ENCODE measurements around the gene RPH3AL. TPM values are rescaled to one million over a fixed set of nuclear protein-coding genes. Genes with fewer than 3 reads are reported as not detected.
"Not testable (repeated sequence)": the region's sequence is repeated elsewhere in the genome, so short reads cannot be mapped to it uniquely, and the experiment has no call there.

RPH3AL gene
- total RNA-seq, 1 donor from 2014 or later: 22.3 TPM

DNA sequence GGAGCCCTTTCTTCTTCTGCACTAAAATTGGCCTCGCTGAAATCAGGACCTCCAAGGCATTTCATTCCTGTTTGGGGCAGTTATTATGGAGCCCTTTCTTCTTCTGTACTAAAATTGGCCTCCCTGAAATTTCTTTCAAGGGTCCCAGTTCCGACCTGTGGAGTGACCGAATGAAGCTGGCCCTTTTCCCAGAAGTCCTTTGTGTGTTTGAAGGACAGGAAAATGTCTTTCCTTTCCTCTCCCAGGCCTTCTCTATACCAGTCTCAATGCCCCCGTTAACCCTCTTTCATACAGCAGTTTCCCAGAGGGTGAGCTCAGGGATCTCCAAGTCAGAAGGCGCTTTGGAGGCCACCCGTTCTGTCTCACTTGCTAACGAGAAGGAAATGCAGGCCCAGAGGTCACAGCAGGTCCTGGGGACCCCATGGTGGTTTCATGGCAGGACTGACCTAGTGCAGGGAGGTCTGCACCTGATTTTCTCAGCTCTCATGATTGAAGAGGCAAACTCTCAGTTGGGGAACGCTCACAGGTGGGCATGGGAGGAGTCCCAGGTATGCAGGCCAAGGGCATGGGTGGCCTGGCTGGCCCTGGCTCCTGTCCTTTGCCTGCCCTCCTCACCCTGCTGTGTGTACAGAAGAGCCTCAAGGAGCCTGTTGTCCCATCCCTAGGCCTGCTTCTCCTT lies 134.0 kb downstream of the RPH3AL start:
- Mint-ChIP-seq H3K4me1 (ENCODE audit: low read depth, unreplicated experiment) (peaks cover 9% of the 10 kb centered on the region), H3K36me3 (ENCODE audit: unreplicated experiment) (no peaks in the 10 kb centered on the region), H3K27ac (ENCODE audit: unreplicated experiment) (no peak overlapping the region), H3K4me3 (ENCODE audit: unreplicated experiment) (no peak overlapping the region), H3K9me3 (ENCODE audit: unreplicated experiment) (peaks cover 7% of the 10 kb centered on the region), H3K27me3 (ENCODE audit: unreplicated experiment) (peaks cover 10% of the 10 kb centered on the region)
- TF ChIP-seq, protein P1, sequence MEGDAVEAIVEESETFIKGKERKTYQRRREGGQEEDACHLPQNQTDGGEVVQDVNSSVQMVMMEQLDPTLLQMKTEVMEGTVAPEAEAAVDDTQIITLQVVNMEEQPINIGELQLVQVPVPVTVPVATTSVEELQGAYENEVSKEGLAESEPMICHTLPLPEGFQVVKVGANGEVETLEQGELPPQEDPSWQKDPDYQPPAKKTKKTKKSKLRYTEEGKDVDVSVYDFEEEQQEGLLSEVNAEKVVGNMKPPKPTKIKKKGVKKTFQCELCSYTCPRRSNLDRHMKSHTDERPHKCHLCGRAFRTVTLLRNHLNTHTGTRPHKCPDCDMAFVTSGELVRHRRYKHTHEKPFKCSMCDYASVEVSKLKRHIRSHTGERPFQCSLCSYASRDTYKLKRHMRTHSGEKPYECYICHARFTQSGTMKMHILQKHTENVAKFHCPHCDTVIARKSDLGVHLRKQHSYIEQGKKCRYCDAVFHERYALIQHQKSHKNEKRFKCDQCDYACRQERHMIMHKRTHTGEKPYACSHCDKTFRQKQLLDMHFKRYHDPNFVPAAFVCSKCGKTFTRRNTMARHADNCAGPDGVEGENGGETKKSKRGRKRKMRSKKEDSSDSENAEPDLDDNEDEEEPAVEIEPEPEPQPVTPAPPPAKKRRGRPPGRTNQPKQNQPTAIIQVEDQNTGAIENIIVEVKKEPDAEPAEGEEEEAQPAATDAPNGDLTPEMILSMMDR (IDR thresholded peaks at IDR 0.05; ENCODE audit: partially characterized antibody, unreplicated experiment): no peak
- no peak for DNase-seq

DNA sequence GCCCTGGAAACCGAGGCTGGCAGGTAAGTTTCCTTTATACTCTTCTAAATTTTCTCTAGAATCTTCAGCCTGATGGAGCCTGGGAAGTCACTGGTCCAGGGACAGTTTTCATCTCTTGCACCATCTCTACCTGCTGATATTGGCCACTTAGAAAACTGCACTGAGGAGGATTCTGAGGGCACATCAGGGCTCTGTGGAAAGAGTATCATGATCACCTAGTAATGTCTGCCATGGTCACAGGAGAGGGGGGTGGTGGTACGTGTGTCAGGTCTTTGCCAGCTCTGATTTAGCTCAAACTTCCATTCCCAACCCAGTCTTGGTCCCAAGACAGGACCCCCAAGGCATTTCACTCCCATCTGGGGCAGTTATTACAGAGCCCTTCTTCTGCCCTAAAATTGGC lies 136.0 kb downstream of the RPH3AL start:
- peaks cover 6% of the 10 kb centered on the region for H3K36me3 Mint-ChIP-seq (ENCODE audit: unreplicated experiment)
- TF ChIP-seq, protein P1 (IDR thresholded peaks at IDR 0.05; ENCODE audit: partially characterized antibody, unreplicated experiment): no peak

DNA sequence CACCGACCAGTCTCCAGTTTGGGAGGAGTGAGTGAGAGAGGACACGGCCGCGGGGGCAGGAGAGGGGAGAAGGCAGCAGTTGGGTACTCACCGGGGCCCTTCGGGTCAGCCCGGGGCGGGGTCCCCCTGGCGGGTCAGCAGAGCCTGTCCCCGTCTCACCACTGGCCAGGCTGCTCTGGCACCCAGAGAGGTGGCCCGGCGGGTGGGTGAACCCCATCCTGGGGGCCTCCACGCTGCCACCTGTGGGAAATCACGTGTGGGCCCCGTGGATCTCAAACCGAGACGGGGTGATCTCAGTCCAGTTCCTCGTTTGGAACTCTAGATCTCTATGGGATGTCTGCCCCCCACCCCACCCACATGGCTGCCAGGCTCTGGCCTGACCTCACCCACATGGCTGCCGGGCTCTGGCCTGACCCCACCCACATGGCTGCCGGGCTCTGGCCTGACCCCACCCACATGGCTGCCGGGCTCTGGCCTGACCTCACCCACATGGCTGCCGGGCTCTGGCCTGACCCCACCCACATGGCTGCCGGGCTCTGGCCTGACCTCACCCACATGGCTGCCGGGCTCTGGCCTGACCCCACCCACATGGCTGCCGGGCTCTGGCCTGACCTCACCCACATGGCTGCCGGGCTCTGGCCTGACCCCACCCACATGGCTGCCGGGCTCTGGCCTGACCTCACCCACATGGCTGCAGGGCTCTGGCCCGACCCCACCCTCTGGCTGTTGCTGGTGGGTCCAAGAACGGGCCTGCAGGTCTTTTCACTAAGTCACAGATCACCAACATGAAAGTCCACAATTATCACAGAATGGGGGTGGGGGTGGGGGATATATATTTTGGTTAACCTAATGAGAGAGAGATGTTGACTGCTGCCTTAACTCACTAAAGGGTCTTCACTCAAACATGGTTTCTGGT lies 136.8 kb downstream of the RPH3AL start:
- Mint-ChIP-seq H3K27ac (ENCODE audit: unreplicated experiment) (peak overlapping the region; percentile 68), H3K4me3 (ENCODE audit: unreplicated experiment) (peak overlapping the region; percentile 82)
- not testable (repeated sequence) for H3K9me3 Mint-ChIP-seq (ENCODE audit: unreplicated experiment); H3K27me3 Mint-ChIP-seq (ENCODE audit: unreplicated experiment); H3K36me3 Mint-ChIP-seq (ENCODE audit: unreplicated experiment); H3K4me1 Mint-ChIP-seq (ENCODE audit: low read depth, unreplicated experiment)
- peak; percentile 43 for DNase-seq

More for the DNA sequence above, 136.0 kb downstream of the RPH3AL start:
- Mint-ChIP-seq H3K9me3 (ENCODE audit: unreplicated experiment) (peaks cover 9% of the 10 kb centered on the region), H3K27ac (ENCODE audit: unreplicated experiment) (no peak overlapping the region), H3K4me3 (ENCODE audit: unreplicated experiment) (no peak overlapping the region), H3K4me1 (ENCODE audit: low read depth, unreplicated experiment) (peaks cover 5% of the 10 kb centered on the region), H3K27me3 (ENCODE audit: unreplicated experiment) (peaks cover 9% of the 10 kb centered on the region)
- DNase-seq: no peak

DNA sequence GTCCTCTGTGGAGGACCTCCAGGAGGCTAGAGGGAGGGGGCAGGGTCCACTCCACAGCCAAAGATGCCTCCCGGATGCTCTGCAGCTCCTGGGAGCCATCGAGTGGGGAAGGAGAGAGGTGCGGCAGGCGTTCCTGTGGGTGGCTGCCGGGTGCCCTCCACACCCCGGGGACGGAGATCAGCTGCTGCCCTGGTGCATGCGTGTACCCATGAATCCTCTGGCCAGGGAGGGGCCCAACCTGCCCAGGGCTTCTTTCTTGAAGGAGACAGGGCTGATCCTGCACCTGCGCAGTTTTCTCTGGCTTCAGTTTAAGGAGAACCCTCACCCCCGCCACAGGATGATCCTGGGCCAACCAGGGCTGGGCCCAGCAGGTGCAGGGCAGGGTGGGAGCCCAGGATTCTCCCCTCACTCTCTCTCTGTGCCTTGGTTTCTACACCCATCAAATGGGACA lies 137.7 kb downstream of the RPH3AL start:
- H3K36me3 Mint-ChIP-seq (ENCODE audit: unreplicated experiment): peaks cover 11% of the 10 kb centered on the region
- H3K27ac Mint-ChIP-seq (ENCODE audit: unreplicated experiment): no peak overlapping the region
- H3K4me1 Mint-ChIP-seq (ENCODE audit: low read depth, unreplicated experiment): peaks cover 5% of the 10 kb centered on the region
- TF ChIP-seq, protein P1 (IDR thresholded peaks at IDR 0.05; ENCODE audit: partially characterized antibody, unreplicated experiment): no peak
- no peak for DNase-seq
- H3K27me3 Mint-ChIP-seq (ENCODE audit: unreplicated experiment): peaks cover 8% of the 10 kb centered on the region
- peaks cover 8% of the 10 kb centered on the region for H3K9me3 Mint-ChIP-seq (ENCODE audit: unreplicated experiment)
- H3K4me3 Mint-ChIP-seq (ENCODE audit: unreplicated experiment): peak overlapping the region; percentile 82

DNA sequence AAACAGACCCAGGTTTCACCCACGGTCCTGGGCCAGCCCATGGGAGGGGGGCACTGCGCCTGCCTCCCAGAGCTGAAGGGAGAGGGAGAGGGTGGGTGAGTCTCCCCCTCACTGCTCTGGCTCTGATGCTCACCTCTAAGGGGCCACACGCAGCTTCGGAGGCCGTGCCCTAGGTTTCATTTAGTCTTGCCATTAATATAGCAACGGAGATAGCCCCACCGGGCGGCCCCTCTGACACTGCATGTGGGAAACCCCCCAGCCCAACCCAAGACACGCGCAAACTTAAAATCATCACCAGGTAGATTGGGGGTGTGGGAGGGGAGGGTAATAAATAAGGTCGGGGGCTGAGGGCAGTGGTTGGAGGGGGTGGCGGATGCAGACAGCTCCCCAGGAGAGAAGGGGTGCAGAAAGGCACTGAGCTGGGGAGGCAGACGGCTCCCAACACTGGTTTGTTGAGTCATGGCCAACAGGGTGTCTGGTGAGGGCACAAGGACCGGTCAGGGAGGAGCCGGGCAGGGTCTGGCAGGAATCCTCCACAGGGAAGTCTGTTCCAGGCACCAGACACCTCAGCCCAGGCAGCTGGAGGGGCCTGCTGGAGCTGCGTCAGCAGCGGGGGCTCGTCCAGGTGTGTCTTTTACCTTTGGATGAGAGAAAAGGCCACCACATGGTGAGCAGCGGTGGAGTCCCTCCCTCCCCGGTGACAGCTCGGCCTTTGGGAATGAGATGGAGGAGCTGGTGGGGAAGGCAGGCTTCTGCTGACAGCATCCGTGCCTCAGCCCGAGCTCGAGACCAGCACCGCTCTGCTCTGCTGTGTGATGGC lies 139.1 kb downstream of the RPH3AL start:
- no peak for DNase-seq
- TF ChIP-seq, protein P1 (IDR thresholded peaks at IDR 0.05; ENCODE audit: partially characterized antibody, unreplicated experiment): no peak
- H3K4me1 Mint-ChIP-seq (ENCODE audit: low read depth, unreplicated experiment): peaks cover 5% of the 10 kb centered on the region
- peaks cover 8% of the 10 kb centered on the region for H3K27me3 Mint-ChIP-seq (ENCODE audit: unreplicated experiment)
- peaks cover 10% of the 10 kb centered on the region for H3K9me3 Mint-ChIP-seq (ENCODE audit: unreplicated experiment)
- peaks cover 17% of the 10 kb centered on the region for H3K36me3 Mint-ChIP-seq (ENCODE audit: unreplicated experiment)
- no peak overlapping the region for H3K27ac Mint-ChIP-seq (ENCODE audit: unreplicated experiment)
- no peak overlapping the region for H3K4me3 Mint-ChIP-seq (ENCODE audit: unreplicated experiment)
